Hepatocyte (in vitro differentiated cells): Measurements from ENCODE around the gene SRRT. TPM values are rescaled to one million over a fixed set of nuclear protein-coding genes. Genes with fewer than 3 reads are reported as not detected.

Experiments
- DNase-seq: peaks from one replicate; pipeline ENCODE4 v3.0.0-alpha.2; 2016; ENCODE audit warnings: low spot score
- H2AFZ ChIP-seq: fragments of 200-600 bp; sonication (generic); 2 replicates; pipeline ENCODE4 v1.6.0; 2016; ENCODE audit warnings: antibody characterized with exemption, mild to moderate bottlenecking
- H3K27ac ChIP-seq: fragments of 200-600 bp; sonication (generic); 2 replicates; pipeline ENCODE4 v1.5.1; 2016; ENCODE audit warnings: mild to moderate bottlenecking
- H3K27me3 ChIP-seq: fragments of 200-600 bp; sonication (generic); 2 replicates; pipeline ENCODE4 v1.6.1; 2016
- H3K36me3 ChIP-seq: fragments of 200-600 bp; sonication (generic); replicated peaks from 2 replicates; pipeline ENCODE4 v1.5.1; 2016; ENCODE audit warnings: low read depth; ENCODE audit not compliant: insufficient read depth
- H3K4me1 ChIP-seq: fragments of 200-600 bp; sonication (generic); 2 replicates; pipeline ENCODE4 v1.5.1; 2016; ENCODE audit warnings: mild to moderate bottlenecking, moderate library complexity; ENCODE audit not compliant: insufficient read depth
- H3K4me2 ChIP-seq: fragments of 200-600 bp; sonication (generic); 2 replicates; pipeline ENCODE4 v1.6.0; 2016
- H3K4me3 ChIP-seq: fragments of 200-600 bp; sonication (generic); 2 replicates; pipeline ENCODE4 v1.5.1; 2016; ENCODE audit warnings: mild to moderate bottlenecking
- H3K79me2 ChIP-seq: fragments of 200-600 bp; sonication (generic); 2 replicates; pipeline ENCODE4 v1.6.0; 2017; ENCODE audit warnings: mild to moderate bottlenecking
- H3K9me2 ChIP-seq: fragments of 200-600 bp; sonication (generic); replicated peaks from 2 replicates; pipeline ENCODE4 v1.6.0; 2017; ENCODE audit warnings: mild to moderate bottlenecking; ENCODE audit not compliant: insufficient read depth
- H3K9me3 ChIP-seq: fragments of 200-600 bp; sonication (generic); 2 replicates; pipeline ENCODE4 v1.5.1; 2016; ENCODE audit warnings: low read depth, mild to moderate bottlenecking
- H4K20me1 ChIP-seq: fragments of 200-600 bp; sonication (generic); 2 replicates; pipeline ENCODE4 v1.6.0; 2016; ENCODE audit warnings: mild to moderate bottlenecking; ENCODE audit not compliant: insufficient read depth, poor library complexity, severe bottlenecking
- EZH2 ChIP-seq: fragments of 200-600 bp; sonication (generic); IDR thresholded peaks from 2 replicates; pipeline ENCODE4 v1.6.1; 2016; ENCODE audit warnings: antibody characterized with exemption, mild to moderate bottlenecking, borderline replicate concordance
- EZH2phosphoT487 ChIP-seq: fragments of 200-600 bp; sonication (generic); IDR thresholded peaks from one replicate; pipeline ENCODE4 v1.6.1; 2018; ENCODE audit warnings: antibody characterized with exemption, mild to moderate bottlenecking, low read depth, moderate library complexity; ENCODE audit not compliant: unreplicated experiment, severe bottlenecking
- WGBS: methylation state at CpG from one replicate; pipeline ENCODE4 v1.1.6; 2016; ENCODE audit warnings: low lambda C conversion rate; ENCODE audit errors: missing lambda C conversion rate; 5-methylcytosine and 5-hydroxymethylcytosine counted together
- polyA plus RNA-seq: library from polyadenylated mRNA; unstranded; fragments of >200 nt; fragmentation: Nextera tagmentation; extraction: Ambion mirVana; gene quantifications from 2 replicates; pipeline ENCODE4 v1.2.1, GENCODE V29; 2016
- total RNA-seq: library from RNA; depleted of rRNA; stranded (reverse); fragments of >200 nt; gene quantifications from 2 replicates; pipeline ENCODE4 v1.2.3, GENCODE V29; 2014
- TF ChIP-seq, protein P1 (sequence below): fragments of 200-600 bp; sonication (generic); IDR thresholded peaks from 2 replicates; pipeline ENCODE4 v1.5.1; 2016; ENCODE audit warnings: antibody characterized with exemption, mild to moderate bottlenecking; ENCODE audit not compliant: poor library complexity

The SRRT gene
- total and polyA plus RNA-seq, 2 experiments from 2014 or later: 49.1 to 91.7 TPM

DNA sequence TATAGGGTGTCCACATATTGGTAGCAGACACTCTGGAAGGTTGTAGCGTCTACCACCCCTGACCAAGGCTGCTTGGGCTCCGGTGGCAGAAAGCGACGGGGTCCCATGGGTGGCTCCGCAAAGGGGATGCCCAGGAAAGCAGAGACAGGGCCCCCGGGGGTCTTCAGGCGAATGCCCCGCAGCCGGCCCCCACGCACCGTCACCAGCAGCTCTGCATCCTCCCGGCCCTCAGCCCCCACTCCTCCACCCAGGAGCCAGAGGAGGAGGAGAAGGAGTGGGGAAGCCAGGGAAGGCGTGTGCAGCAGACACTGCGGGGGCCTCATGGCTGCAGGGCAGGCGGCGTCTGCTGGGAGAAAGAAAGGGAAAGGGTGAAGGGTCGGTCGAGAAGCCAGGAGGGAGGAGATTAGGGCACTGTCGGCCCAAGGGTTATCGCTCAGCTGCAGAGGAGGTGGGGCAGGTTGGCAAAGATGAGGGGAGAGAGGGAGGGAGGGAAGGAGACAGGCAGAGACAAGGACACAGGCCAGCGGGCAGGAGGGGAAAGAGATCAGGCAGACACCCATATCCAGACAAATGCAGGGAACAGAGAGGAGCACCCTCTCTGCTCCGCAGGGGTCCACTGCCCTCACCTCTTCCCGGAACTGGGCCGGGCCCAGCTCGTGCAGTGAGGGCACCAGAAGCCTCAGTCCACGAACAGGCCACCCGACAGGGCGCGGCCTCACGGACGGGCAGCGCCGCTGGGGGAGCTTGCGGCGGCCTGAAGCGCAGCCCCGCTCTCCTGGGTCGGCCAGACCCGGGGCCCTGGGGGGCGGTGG, 19.2 kb downstream of the SRRT start:
- H3K4me1 ChIP-seq: peaks cover 29% of the 10 kb centered on the region
- H2AFZ ChIP-seq: no peak overlapping the region
- H3K9me3 ChIP-seq: no peaks in the 10 kb centered on the region
- no peak overlapping the region for H3K27ac ChIP-seq
- H3K4me3 ChIP-seq: no peak overlapping the region
- no peaks in the 10 kb centered on the region for H3K36me3 ChIP-seq
- H3K27me3 ChIP-seq: peaks cover 14% of the 10 kb centered on the region
- H3K4me2 ChIP-seq: peak overlapping the region; percentile 100
- no peak for DNase-seq
- H3K79me2 ChIP-seq: peaks cover under 1% of the 10 kb centered on the region
- H4K20me1 ChIP-seq: no peaks in the 10 kb centered on the region
- WGBS: 45% methylated on average over 31 of the region's 40 CpGs
- no peaks in the 10 kb centered on the region for H3K9me2 ChIP-seq
- no peak for TF ChIP-seq EZH2
- TF ChIP-seq, protein P1, sequence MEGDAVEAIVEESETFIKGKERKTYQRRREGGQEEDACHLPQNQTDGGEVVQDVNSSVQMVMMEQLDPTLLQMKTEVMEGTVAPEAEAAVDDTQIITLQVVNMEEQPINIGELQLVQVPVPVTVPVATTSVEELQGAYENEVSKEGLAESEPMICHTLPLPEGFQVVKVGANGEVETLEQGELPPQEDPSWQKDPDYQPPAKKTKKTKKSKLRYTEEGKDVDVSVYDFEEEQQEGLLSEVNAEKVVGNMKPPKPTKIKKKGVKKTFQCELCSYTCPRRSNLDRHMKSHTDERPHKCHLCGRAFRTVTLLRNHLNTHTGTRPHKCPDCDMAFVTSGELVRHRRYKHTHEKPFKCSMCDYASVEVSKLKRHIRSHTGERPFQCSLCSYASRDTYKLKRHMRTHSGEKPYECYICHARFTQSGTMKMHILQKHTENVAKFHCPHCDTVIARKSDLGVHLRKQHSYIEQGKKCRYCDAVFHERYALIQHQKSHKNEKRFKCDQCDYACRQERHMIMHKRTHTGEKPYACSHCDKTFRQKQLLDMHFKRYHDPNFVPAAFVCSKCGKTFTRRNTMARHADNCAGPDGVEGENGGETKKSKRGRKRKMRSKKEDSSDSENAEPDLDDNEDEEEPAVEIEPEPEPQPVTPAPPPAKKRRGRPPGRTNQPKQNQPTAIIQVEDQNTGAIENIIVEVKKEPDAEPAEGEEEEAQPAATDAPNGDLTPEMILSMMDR: no peak
- TF ChIP-seq EZH2phosphoT487: no peak

DNA sequence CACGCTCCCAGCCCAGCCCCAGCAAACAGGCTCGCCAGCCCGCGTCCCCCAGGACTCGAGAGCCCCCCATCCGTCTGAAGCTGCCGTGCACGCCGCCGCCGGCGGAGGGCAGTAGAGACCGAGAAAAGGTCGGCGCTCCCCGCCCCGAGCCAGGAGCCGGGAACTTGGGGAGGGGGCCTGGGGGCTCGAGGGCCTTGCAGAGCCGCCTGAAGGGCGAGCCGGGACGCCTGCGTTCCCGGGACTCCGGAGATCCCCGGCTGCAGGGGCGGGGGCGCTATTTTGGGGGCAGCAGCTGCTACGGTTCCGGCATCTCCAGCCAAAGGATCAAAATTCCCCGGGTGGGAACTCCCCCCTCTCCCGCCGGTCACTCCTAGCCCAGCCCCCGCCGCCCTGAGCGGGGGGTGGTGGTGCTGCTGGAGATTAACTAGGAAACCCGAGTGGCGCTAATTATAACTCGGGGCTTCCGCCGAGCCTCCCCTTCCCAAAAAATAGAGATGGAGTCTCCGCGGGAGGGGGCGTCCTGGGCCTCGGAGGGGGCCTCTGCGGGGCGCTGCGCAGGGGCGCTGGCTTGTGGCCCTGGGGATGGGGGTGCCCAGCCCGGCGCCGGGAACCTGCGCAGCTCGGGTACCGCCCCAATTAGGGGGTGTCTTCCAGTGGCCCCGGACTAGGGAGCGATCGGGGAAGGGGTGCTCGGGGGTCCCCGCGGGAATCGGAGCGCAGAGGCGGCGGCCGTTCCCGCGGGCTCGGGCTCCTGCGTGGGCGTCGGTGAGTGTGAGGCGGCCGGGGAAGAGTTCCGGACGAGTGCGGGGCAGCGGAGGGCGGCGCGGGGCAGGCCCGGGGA, 20.2 kb downstream of the SRRT start:
- TF ChIP-seq, protein P1: peak; percentile 96
- no peak for TF ChIP-seq EZH2
- Histone ChIP-seq H3K4me3 (peak overlapping the region; percentile 78), H3K9me2 (no peaks in the 10 kb centered on the region), H3K4me2 (peak overlapping the region; percentile 100), H3K36me3 (no peaks in the 10 kb centered on the region), H3K27me3 (peaks cover 14% of the 10 kb centered on the region), H4K20me1 (no peaks in the 10 kb centered on the region), H2AFZ (peak overlapping the region; percentile 66), H3K27ac (no peak overlapping the region), H3K4me1 (peaks cover 28% of the 10 kb centered on the region), H3K79me2 (no peaks in the 10 kb centered on the region), H3K9me3 (no peaks in the 10 kb centered on the region)
- WGBS: 2% methylated on average over 34 of the region's 83 CpGs
- DNase-seq: peak; percentile 81

DNA sequence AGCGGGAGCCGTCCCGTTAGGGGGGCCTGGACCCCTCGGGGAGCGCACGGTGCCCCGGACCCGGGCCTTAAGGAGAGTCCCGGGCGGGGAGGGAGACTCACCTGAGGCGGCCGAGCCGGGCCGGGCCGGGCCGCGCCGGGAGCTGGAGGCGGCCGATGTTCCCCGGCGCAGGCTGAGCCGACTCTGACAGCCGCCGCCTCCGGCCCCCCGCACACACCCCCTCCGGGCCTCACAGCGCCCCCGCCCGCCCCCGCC, 20.7 kb downstream of the SRRT start, which contains the start of gene ACHE:
Gene ACHE, minus strand, starts transcription at position 188 of the 255 bp plus-strand sequence. CDS start 1,656 bp downstream, outside the sequence.
- Histone ChIP-seq H3K9me3 (no peaks in the 10 kb centered on the region), H3K9me2 (no peaks in the 10 kb centered on the region), H3K4me1 (peaks cover 23% of the 10 kb centered on the region), H3K36me3 (no peaks in the 10 kb centered on the region), H3K79me2 (no peaks in the 10 kb centered on the region), H3K4me2 (peak within 1 kb of the TSS; percentile 100), H4K20me1 (no peaks in the 10 kb centered on the region), H2AFZ (peak within 1 kb of the TSS; percentile 66), H3K27ac (peak within 1 kb of the TSS; percentile 62), H3K4me3 (peak within 1 kb of the TSS; percentile 78), H3K27me3 (peaks cover 14% of the 10 kb centered on the region)
- no CpG with 5 or more reads among the region's 32 CpGs for WGBS
- no peak for DNase-seq
- TF ChIP-seq EZH2phosphoT487 (no peak), EZH2 (no peak)
- TF ChIP-seq, protein P1: no peak
